Lower leg skin (tissue), 4 donors: ENCODE data around the gene MTHFD1L. TPM values are rescaled to one million over a fixed set of nuclear protein-coding genes. Genes with fewer than 3 reads are reported as not detected.

ENCODE experiments used
- DNase-seq, 2 donors: peaks; one replicate each; pipeline ENCODE4 v3.0.0-alpha.2; 2019; ENCODE audit warnings: low spot score in 2 of 2
- H3K4me3 ChIP-seq: fragments of 200-600 bp; sonication (generic); 2 replicates; pipeline ENCODE4 v1.5.1; 2017; ENCODE audit warnings: mild to moderate bottlenecking, low read depth; ENCODE audit not compliant: poor library complexity, severe bottlenecking
- CTCF ChIP-seq, 3 donors: fragments of 450-650 bp; IDR thresholded peaks; one replicate each; pipeline ENCODE4 v1.5.1; 2016; ENCODE audit warnings: antibody characterized with exemption in 3 of 3, mild to moderate bottlenecking in 3 of 3, moderate library complexity in 2 of 3
- POLR2A ChIP-seq, 2 donors: fragments of 450-650 bp; IDR thresholded peaks; one replicate each; pipeline ENCODE4 v1.6.1; 2016 to 2017; ENCODE audit warnings: antibody characterized with exemption in 2 of 2, mild to moderate bottlenecking in 1 of 2, moderate library complexity in 1 of 2
- WGBS, 2 donors: methylation state at CpG; one replicate each; pipeline ENCODE4 v1.1.5; 2018; 5-methylcytosine and 5-hydroxymethylcytosine counted together
- intact Hi-C: fragments of 100-400 bp; cut with DNase I; formaldehyde crosslinking; loops from one replicate; pipeline ENCODE4 v1.15.0; 2023; ENCODE audit warnings: low total_unique reads
- total RNA-seq, 4 donors: library from RNA; depleted of rRNA; stranded (reverse); fragments of >200 nt; gene quantifications; one replicate each; pipeline ENCODE4 v1.1.0, GENCODE V29; 2016

Gene MTHFD1L
- total RNA-seq, 4 donors from 2014 or later, result 2.1 to 7.1 (median 4.4) TPM

GRCh38 chr6:151002057-151002450 lies 136.6 kb downstream of the MTHFD1L start:
- TF ChIP-seq CTCF (IDR thresholded peaks at IDR 0.05) (no peak), POLR2A (IDR thresholded peaks at IDR 0.05) (no peak)
- H3K4me3 ChIP-seq, result no peak overlapping the region
- intact Hi-C loops, result no loop called here
- DNase-seq, result no peak
- 74 to 80% methylated on average over 2 of the region's 2 CpGs for WGBS, 2 donors

DNA sequence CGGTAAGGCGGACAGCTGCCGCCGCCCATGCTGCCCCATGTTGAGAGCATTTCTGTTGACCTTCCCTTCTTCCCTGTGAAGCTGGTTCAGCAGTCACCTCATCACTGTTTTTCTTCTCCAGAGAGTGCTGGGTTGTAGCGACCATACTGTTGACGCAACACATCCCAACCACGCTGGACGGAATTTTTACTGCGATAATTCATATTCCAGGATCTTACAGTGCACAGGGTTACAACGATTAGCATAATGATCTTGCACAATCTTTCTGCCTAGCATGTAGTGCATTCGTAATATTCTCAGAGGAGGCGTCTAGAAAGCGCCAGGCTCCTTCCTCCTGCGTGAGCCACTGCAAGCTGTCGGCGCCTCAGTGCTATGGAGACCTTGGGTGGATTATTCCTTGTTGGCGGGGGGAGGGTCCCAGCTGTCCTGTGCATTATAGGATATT lies 137.0 kb downstream of the MTHFD1L start:
- no peak for TF ChIP-seq POLR2A (IDR thresholded peaks at IDR 0.05)
- TF ChIP-seq CTCF (IDR thresholded peaks at IDR 0.05), result no peak
- intact Hi-C loops, result no loop called here
- WGBS, 2 donors, result 98 to 99% methylated on average over 17 of the region's 17 CpGs

DNA sequence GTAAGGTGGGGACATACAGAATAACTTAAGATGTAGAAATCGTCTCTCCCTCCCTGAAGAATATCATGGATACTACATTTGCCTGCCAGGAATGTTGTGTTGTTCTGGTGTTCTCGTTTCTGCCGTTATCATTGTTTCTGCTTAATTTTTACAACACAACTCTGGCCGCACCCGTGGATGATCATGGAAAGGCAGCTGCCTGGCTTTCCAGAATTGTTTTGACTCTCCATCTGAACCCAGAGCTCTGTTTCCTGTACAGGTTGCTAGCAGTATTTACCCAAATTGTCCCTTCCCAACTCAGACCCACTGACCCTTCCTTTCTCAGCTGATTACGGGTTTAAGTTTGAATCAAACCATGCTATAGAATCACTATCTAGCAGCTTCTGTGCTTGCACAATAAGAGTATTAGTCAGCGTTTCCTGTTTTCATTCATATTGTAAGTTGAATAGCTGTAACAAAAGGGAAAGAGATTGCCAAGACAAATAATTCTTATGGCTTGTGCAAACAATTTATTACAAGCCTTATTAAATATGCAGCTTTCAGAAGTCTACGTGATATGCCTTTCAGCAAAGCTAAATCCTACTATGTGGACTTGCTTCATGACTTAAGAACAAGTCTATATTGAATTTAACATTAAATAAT lies 139.0 kb downstream of the MTHFD1L start:
- TF ChIP-seq CTCF (IDR thresholded peaks at IDR 0.05) (no peak), POLR2A (IDR thresholded peaks at IDR 0.05) (no peak)
- no peak overlapping the region for H3K4me3 ChIP-seq
- DNase-seq, result peak in 1 of 2 donors; percentile 33
- WGBS, 2 donors, result 20 to 37% methylated on average over 8 of the region's 8 CpGs
- intact Hi-C loops, result no loop called here

More for the DNA sequence above, 137.0 kb downstream of the MTHFD1L start:
- DNase-seq, result peak in 1 of 2 donors; percentile 52
- no peak overlapping the region for H3K4me3 ChIP-seq

DNA sequence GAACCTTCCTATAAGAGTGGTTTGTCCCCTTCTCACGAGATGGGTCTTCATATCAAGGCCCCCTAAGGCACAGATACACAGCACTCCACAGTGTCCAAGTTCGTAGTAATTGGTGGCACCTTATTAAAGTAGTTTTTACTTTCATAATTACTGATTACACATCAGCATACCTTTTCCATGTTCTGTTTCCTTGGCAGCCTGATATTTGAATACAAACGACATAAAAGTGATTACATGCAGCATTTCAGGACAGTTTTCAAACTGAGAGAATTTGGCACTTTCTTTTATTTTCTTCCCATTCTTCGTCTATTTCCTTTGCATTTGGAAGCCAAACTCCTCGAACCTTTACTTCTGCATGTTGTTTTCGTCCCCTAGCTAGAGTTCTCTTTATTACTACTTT lies 139.7 kb downstream of the MTHFD1L start:
- DNase-seq, result no peak
- TF ChIP-seq POLR2A (IDR thresholded peaks at IDR 0.05) (no peak), CTCF (IDR thresholded peaks at IDR 0.05) (no peak)
- WGBS, 2 donors, result 64 to 65% methylated on average over 6 of the region's 6 CpGs
- intact Hi-C loops, result no loop called here
- no peak overlapping the region for H3K4me3 ChIP-seq

DNA sequence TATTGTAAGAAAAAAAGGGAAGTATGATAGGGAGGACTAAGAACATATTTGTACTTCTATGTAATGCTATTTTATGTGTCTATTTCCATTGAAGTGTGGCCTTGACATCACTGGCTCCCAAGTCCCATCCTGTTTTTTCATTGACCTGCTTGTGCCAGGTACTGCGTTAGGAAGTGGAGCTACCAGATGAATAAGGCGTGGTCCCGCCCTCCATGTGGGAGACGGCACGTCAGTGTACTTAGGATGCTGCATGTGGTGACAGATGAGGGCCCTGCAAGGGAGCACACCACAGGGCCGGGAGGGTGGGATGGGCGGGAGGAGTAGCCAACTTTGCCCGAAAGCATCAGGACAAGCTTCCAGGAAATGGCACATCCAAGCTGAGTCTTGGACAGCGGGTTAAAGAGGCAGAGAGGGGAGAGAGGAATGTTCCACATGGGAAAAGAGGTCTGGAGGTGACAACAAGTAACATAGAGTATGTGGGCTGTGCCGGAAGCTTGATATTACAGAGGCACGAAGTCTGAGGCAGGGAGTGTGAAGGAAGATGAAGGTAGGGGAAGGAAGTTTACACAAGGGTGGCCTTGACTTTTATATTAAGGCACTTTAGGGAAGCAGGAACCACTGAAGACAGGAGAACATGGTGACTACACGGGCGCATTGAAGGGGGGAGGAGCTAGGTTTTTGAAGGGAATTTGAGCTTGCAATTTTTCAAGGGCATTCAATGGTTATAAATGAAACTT lies 140.6 kb downstream of the MTHFD1L start:
- intact Hi-C loops, result no loop called here
- no peak overlapping the region for H3K4me3 ChIP-seq
- no peak for DNase-seq
- TF ChIP-seq CTCF (IDR thresholded peaks at IDR 0.05) (no peak), POLR2A (IDR thresholded peaks at IDR 0.05) (no peak)
- WGBS, 2 donors, result 86% methylated on average over 13 of the region's 13 CpGs
